Upper lobe of left lung (tissue), 6 donors: ENCODE measurements around the gene ELP4. TPM values are rescaled to one million over a fixed set of nuclear protein-coding genes. Genes with fewer than 3 reads are reported as not detected.

Experiments used
- ATAC-seq, 2 donors: fragments of 200-7000 bp; cut with Tn5 transposase; one replicate each; pipeline ENCODE4 v1.9.1; 2022; ENCODE audit warnings: mild to moderate bottlenecking in 2 of 2, moderate library complexity in 2 of 2; ENCODE audit not compliant: low FRiP score in 2 of 2
- DNase-seq, 2 donors: peaks; one replicate each; pipeline ENCODE4 v3.0.0-alpha.2; 2019 to 2020
- H3K27ac ChIP-seq, 4 donors: fragments of 200-600 bp; sonication (generic); one replicate each; pipeline ENCODE4 v1.5.1; 2016 to 2019
- H3K27me3 ChIP-seq, 4 donors: fragments of 200-600 bp; sonication (generic); one replicate each; pipeline ENCODE4 v1.5.1; 2017 to 2019
- H3K36me3 ChIP-seq, 4 donors: fragments of 200-600 bp; sonication (generic); one replicate each; pipeline ENCODE4 v1.5.1; 2016 to 2019
- H3K4me1 ChIP-seq, 4 donors: fragments of 200-600 bp; sonication (generic); one replicate each; pipeline ENCODE4 v1.5.1; 2018 to 2019
- H3K4me3 ChIP-seq, 4 donors: fragments of 200-600 bp; sonication (generic); one replicate each; pipeline ENCODE4 v1.5.1; 2017 to 2019; ENCODE audit warnings: mild to moderate bottlenecking in 2 of 4, moderate library complexity in 1 of 4
- H3K9me3 ChIP-seq, 4 donors: fragments of 200-600 bp; sonication (generic); one replicate each; pipeline ENCODE4 v1.5.1; 2018 to 2019
- EP300 ChIP-seq, 4 donors: sonication (generic); formaldehyde crosslinking; IDR thresholded peaks; one replicate each; pipeline ENCODE4 v1.5.1; 2017; ENCODE audit warnings: antibody characterized with exemption in 4 of 4, control low read depth in 2 of 4
- POLR2A ChIP-seq, 4 donors: fragments of 450-650 bp; IDR thresholded peaks; one replicate each; pipeline ENCODE4 v1.5.1; 2016 to 2017; ENCODE audit warnings: antibody characterized with exemption in 4 of 4, mild to moderate bottlenecking in 2 of 4
- POLR2AphosphoS5 ChIP-seq, 2 donors: sonication (generic); formaldehyde crosslinking; IDR thresholded peaks; one replicate each; pipeline ENCODE4 v1.5.1; 2017; ENCODE audit warnings: antibody characterized with exemption in 2 of 2
- WGBS, 2 donors: methylation state at CpG; one replicate each; pipeline ENCODE4 v1.1.5; 2017 to 2018; 5-methylcytosine and 5-hydroxymethylcytosine counted together
- total RNA-seq, 6 donors: library from RNA; depleted of rRNA in 4 of 6; stranded (reverse); fragments of >200 nt in 4 of 6; gene quantifications; one replicate each; pipeline versions ENCODE4 v1.1.0 to v1.2.1, GENCODE V29; 2016 to 2021
- TF ChIP-seq, protein P1 (sequence below), 6 experiments: fragments of 450-650 bp in 4 of 6; fragments of 200-600 bp in 2 of 6; sonication (generic) in 2 of 6; IDR thresholded peaks; one replicate each; pipeline ENCODE4 v1.5.1; 2016 to 2019; ENCODE audit warnings: antibody characterized with exemption in 6 of 6
- donor health status: DM: no; HTN: no; CAD: no; lungs with moderate emphysema.
- donor health status: DM: no; HTN: yes; CAD: no; lungs with severe emphysema.

The ELP4 gene
- total RNA-seq, 6 donors from 2014 or later, result 6.3 to 34.7 (median 18.6) TPM

DNA sequence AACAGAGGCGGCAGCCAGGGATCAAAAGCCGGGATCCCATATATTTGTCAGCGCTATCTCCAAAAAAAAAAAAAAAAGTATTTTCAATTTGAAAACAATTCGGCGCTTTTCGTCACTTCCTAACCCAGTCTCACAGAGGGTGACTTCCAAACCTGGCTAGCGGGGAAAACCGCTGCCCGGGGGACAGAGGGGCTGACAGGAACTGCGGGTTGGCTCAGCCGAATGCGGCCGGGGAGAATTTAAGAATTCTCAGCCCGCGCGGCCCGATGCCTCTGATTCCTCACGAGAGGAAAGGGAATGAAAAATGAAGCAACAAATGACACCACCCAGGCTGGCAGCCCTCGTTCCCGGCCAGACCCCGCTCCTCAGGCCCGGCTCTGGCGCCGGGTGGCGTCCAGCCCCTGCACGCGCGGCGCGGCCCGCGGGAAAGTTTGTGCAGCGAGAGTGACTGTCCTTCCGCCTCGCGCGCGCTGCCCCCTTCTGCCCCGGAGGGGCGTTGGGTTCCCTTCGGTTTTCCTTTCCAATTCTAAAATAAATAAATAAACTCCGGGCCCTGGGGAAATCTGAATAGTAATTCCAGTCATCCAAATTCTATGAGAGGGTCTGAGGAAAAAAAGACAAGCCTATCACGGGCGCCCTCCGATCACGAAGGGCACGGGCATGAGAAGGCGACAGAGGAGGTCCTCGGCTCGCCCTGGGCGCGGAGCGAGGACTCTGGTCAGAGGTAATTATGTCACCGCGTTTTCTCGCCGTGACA is 306.3 kb downstream of the ELP4 start:
- Histone ChIP-seq H3K27ac (no peak overlapping the region), H3K27me3 (peaks cover 2 to 99% (median 79%) of the 10 kb centered on the region in 4 donors), H3K36me3 (no peaks in the 10 kb centered on the region), H3K9me3 (no peaks in the 10 kb centered on the region), H3K4me1 (peaks cover 67 to 85% (median 70%) of the 10 kb centered on the region in 4 donors), H3K4me3 (peak overlapping the region in 2 of 4 donors; percentile 27 to 28)
- TF ChIP-seq POLR2A (IDR thresholded peaks at IDR 0.05), result no peak
- TF ChIP-seq POLR2AphosphoS5 (IDR thresholded peaks at IDR 0.05), result no peak
- TF ChIP-seq, protein P1, sequence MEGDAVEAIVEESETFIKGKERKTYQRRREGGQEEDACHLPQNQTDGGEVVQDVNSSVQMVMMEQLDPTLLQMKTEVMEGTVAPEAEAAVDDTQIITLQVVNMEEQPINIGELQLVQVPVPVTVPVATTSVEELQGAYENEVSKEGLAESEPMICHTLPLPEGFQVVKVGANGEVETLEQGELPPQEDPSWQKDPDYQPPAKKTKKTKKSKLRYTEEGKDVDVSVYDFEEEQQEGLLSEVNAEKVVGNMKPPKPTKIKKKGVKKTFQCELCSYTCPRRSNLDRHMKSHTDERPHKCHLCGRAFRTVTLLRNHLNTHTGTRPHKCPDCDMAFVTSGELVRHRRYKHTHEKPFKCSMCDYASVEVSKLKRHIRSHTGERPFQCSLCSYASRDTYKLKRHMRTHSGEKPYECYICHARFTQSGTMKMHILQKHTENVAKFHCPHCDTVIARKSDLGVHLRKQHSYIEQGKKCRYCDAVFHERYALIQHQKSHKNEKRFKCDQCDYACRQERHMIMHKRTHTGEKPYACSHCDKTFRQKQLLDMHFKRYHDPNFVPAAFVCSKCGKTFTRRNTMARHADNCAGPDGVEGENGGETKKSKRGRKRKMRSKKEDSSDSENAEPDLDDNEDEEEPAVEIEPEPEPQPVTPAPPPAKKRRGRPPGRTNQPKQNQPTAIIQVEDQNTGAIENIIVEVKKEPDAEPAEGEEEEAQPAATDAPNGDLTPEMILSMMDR (IDR thresholded peaks at IDR 0.05), result no peak
- TF ChIP-seq EP300 (IDR thresholded peaks at IDR 0.05), result no peak
- WGBS, 2 donors, result 7 to 11% methylated on average over 45 to 57 of the region's 57 CpGs
- ATAC-seq (no peak), DNase-seq (peak in 1 of 2 donors; percentile 84)

DNA sequence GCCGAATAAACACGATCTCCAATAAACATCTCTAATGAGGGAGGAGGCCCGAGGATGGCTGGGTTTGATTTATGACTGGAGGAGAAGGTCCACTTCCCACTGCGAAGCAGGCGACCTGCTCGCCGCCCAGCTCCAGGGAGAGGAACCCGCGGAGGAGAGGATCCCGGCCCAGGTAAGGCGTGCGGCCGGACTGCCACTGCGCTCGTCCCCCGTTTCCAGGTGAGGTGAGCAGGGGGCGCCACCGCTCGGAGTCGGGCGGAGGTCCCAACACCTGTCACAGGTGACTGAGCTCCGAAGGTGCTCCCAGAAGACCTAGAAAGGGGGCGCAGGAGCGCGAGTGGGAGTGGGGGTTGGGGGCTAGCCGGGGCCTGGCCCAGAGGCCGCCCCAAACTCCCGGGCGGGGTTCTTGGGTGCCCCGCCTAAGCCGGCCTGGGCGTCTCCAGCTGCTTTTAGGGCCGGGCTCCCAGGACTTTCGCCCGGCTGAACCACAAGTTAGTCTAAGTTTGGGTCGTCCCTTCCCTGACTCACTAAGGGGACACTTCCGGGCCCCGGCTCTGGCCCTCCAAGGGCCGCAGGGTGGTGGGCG is 307.0 kb downstream of the ELP4 start:
- ATAC-seq, result no peak
- DNase-seq, result peak in 1 of 2 donors; percentile 73
- H3K4me3 ChIP-seq, result peak overlapping the region in 2 of 4 donors; percentile 3 to 27
- TF ChIP-seq, protein P1 (IDR thresholded peaks at IDR 0.05), result no peak
- TF ChIP-seq POLR2A (IDR thresholded peaks at IDR 0.05) (no peak), POLR2AphosphoS5 (IDR thresholded peaks at IDR 0.05) (no peak), EP300 (IDR thresholded peaks at IDR 0.05) (no peak)
- WGBS, 2 donors, result 5 to 8% methylated on average over 4 to 40 of the region's 40 CpGs
- no peaks in the 10 kb centered on the region for H3K9me3 ChIP-seq
- H3K27ac ChIP-seq, result no peak overlapping the region
- peaks cover 2 to 97% (median 76%) of the 10 kb centered on the region in 4 donors for H3K27me3 ChIP-seq
- H3K36me3 ChIP-seq, result no peaks in the 10 kb centered on the region
- H3K4me1 ChIP-seq, result peaks cover 60 to 79% (median 63%) of the 10 kb centered on the region in 4 donors

DNA sequence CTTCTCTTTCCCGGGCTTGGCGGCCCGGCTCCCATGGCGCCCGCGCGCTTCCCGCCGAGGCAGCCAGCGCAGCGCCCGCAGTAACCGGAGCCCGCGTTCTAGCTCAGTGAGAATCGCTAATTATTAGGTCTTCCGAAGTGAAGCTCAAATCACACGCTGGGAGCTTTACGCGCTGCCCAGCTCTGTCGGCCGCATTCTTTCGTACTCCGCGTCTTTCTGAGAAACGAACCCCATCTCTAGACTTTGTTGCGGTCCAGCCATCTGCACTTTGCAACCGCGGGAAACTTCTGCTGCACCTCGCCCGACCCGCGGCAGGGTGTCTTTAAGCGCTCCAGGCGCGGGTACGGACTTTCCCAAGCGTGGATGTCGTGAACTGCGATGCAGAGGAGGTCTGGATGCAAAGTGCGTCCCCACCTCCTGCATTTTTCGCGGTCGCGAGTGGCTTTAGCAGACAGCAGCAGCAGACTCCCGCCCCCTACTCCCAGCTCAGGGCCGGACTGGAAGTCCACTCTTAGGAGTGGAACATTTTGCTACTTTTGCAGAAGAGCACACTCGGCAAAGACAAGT is 307.6 kb downstream of the ELP4 start:
- Histone ChIP-seq H3K4me3 (peak overlapping the region in 2 of 4 donors; percentile 3 to 11), H3K27ac (no peak overlapping the region), H3K27me3 (peaks cover 2 to 97% (median 75%) of the 10 kb centered on the region in 4 donors), H3K4me1 (peaks cover 54 to 73% (median 58%) of the 10 kb centered on the region in 4 donors), H3K9me3 (no peaks in the 10 kb centered on the region), H3K36me3 (no peaks in the 10 kb centered on the region)
- DNase-seq (peak in 1 of 2 donors; percentile 79), ATAC-seq (no peak)
- WGBS, 2 donors, result 2 to 8% methylated on average over 19 to 42 of the region's 48 CpGs
- TF ChIP-seq EP300 (IDR thresholded peaks at IDR 0.05) (no peak), POLR2AphosphoS5 (IDR thresholded peaks at IDR 0.05) (no peak), POLR2A (IDR thresholded peaks at IDR 0.05) (no peak)
- TF ChIP-seq, protein P1 (IDR thresholded peaks at IDR 0.05), result no peak

DNA sequence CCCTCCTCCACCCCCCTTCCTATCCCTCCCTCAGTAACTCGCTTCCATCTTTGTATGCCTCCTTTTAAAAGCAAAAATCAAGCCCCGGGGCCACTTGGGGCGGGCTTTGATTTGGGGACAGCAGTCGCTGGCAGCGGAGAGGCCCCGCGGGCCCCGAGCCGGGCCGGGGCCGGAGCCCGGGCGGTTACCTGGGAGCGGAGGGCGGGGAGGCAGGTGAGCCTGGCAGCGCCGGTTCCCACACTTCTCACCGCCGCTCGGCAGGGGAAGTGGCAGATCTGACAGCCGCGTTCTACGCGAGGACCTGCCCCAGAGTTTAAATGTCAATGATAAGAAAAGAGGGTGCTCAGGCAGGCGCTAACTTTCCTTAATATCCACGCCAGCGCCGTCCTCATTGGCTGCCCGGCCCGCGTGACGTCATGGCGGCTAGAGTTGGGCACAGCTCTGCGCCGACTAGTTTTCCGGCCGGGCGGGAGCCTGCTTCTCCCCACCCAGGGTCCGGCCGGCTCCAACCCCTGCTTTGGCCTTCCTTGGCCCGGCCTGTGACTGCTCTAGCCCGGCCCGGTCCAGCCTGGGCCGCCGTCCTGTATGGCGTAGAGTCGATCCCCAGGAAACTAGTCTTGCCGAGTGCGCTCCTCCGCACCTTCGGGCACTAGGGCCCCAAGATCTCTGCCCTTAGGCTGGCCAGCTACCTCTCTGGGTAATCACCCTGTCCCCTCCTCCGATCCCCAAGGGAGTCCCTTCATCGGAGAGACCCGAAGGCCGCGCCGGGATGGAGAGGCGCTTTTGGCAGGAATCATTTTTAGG is 308.3 kb downstream of the ELP4 start:
- Histone ChIP-seq H3K27ac (no peak overlapping the region), H3K9me3 (no peaks in the 10 kb centered on the region), H3K36me3 (no peaks in the 10 kb centered on the region), H3K4me3 (peak overlapping the region in 1 of 4 donors; percentile 11), H3K27me3 (peaks cover 2 to 98% (median 74%) of the 10 kb centered on the region in 4 donors), H3K4me1 (peaks cover 48 to 66% (median 51%) of the 10 kb centered on the region in 4 donors)
- peak in 1 of 2 donors; percentile 32 for ATAC-seq
- 5 to 13% methylated on average over 13 to 39 of the region's 58 CpGs for WGBS, 2 donors
- TF ChIP-seq POLR2AphosphoS5 (IDR thresholded peaks at IDR 0.05) (no peak), EP300 (IDR thresholded peaks at IDR 0.05) (no peak)
- TF ChIP-seq, protein P1 (IDR thresholded peaks at IDR 0.05), result no peak
- DNase-seq, result peak in 1 of 2 donors; percentile 80
